K562 (cell line): Measurements from ENCODE around the gene RMC1. TPM values are rescaled to one million over a fixed set of nuclear protein-coding genes. Genes with fewer than 3 reads are reported as not detected.

ENCODE experiments used
- BCOR ChIP-seq: fragments of 450-650 bp; IDR thresholded peaks from 2 replicates; pipeline ENCODE4 v1.6.1; 2016
- E2F5 ChIP-seq: sonication (generic); formaldehyde crosslinking; IDR thresholded peaks from 2 replicates; pipeline ENCODE4 v1.8.0; 2022; ENCODE audit warnings: mild to moderate bottlenecking, missing genetic modification reagents
- EHMT2 ChIP-seq: fragments of 450-650 bp; IDR thresholded peaks from 2 replicates; pipeline ENCODE4 v1.6.1; 2018; ENCODE audit warnings: antibody characterized with exemption
- ELF2 ChIP-seq: fragments of 250-450 bp; sonication (Bioruptor Pico); IDR thresholded peaks from 2 replicates; pipeline ENCODE4 v1.5.0; 2021; ENCODE audit warnings: mild to moderate bottlenecking
- HDAC3 ChIP-seq: fragments of 450-650 bp; IDR thresholded peaks from 2 replicates; pipeline ENCODE4 v1.6.1; 2018; ENCODE audit warnings: borderline replicate concordance, mild to moderate bottlenecking, moderate library complexity; ENCODE audit not compliant: partially characterized antibody
- HIVEP1 ChIP-seq: fragments of 250-450 bp; sonication (Bioruptor Pico); IDR thresholded peaks from 2 replicates; pipeline ENCODE4 v1.4.0; 2020; ENCODE audit warnings: mild to moderate bottlenecking
- KLF6 ChIP-seq: fragments of 250-450 bp; sonication (Bioruptor Pico); IDR thresholded peaks from 2 replicates; pipeline ENCODE4 v1.4.0; 2020; ENCODE audit warnings: mild to moderate bottlenecking, moderate library complexity, borderline replicate concordance
- L3MBTL2 ChIP-seq: fragments of 450-650 bp; IDR thresholded peaks from 2 replicates; pipeline ENCODE4 v1.6.1; 2016; ENCODE audit warnings: mild to moderate bottlenecking, moderate library complexity
- MCM7 ChIP-seq, 2 experiments: fragments of 450-650 bp; IDR thresholded peaks; 2 replicates each; pipeline ENCODE4 v1.6.1; 2016 to 2018
- NCOA2 ChIP-seq, 2 experiments: fragments of 450-650 bp; IDR thresholded peaks; 2 replicates each; pipeline ENCODE4 v1.6.1; 2018; ENCODE audit warnings: mild to moderate bottlenecking in 2 of 2, moderate library complexity in 1 of 2; ENCODE audit not compliant: partially characterized antibody in 2 of 2
- NFE2 ChIP-seq: IDR thresholded peaks from 2 replicates; pipeline ENCODE4 v1.6.1; 2014; ENCODE audit warnings: antibody characterized with exemption, low read depth
- NFYB ChIP-seq: IDR thresholded peaks from 2 replicates; pipeline ENCODE4 v1.6.1; 2011; ENCODE audit warnings: mild to moderate bottlenecking, moderate library complexity; ENCODE audit not compliant: insufficient read length; ENCODE audit errors: extremely low read depth
- NR2C1 ChIP-seq, 2 experiments: fragments of 450-650 bp; IDR thresholded peaks; 2 replicates each; pipeline ENCODE4 v1.6.1; 2017; ENCODE audit warnings: mild to moderate bottlenecking in 2 of 2, antibody characterized with exemption in 1 of 2, inconsistent platforms in 1 of 2, missing compliant biosample characterization in 1 of 2, missing genetic modification characterization in 1 of 2
- NR4A1 ChIP-seq, 2 experiments: fragments of 250-450 bp in 1 of 2; fragments of 450-650 bp in 1 of 2; sonication (Bioruptor Pico) in 1 of 2; IDR thresholded peaks; 2 replicates each; pipeline versions ENCODE4 v1.4.0 to v1.6.1; 2016 to 2020; ENCODE audit warnings: mild to moderate bottlenecking in 2 of 2, missing compliant biosample characterization in 1 of 2, missing genetic modification characterization in 1 of 2, moderate library complexity in 1 of 2
- SMARCA5 ChIP-seq: fragments of 450-650 bp; IDR thresholded peaks from 2 replicates; pipeline ENCODE4 v1.6.1; 2016
- STAT6 ChIP-seq: sonication (generic); formaldehyde crosslinking; IDR thresholded peaks from 2 replicates; pipeline ENCODE4 v1.8.1; 2023; ENCODE audit warnings: mild to moderate bottlenecking, missing genetic modification reagents
- TFAP4 ChIP-seq: sonication (generic); formaldehyde crosslinking; IDR thresholded peaks from 2 replicates; pipeline ENCODE4 v1.8.0; 2022; ENCODE audit warnings: missing genetic modification reagents, mild to moderate bottlenecking, moderate library complexity, borderline replicate concordance
- WHSC1 ChIP-seq: IDR thresholded peaks from one replicate; pipeline ENCODE4 v1.6.1; 2012; ENCODE audit warnings: low read length, control low read depth, inconsistent platforms
- ZNF24 ChIP-seq: fragments of 450-650 bp; IDR thresholded peaks from 2 replicates; pipeline ENCODE4 v1.6.1; 2016
- ZNF395 ChIP-seq: fragments of 200-800 bp; sonication (Bioruptor generic); IDR thresholded peaks from 2 replicates; pipeline ENCODE4 v1.6.1; 2017; ENCODE audit warnings: missing genetic modification characterization, missing compliant biosample characterization
- ZNF431 ChIP-seq: sonication (generic); formaldehyde crosslinking; IDR thresholded peaks from 2 replicates; pipeline ENCODE4 v1.8.0; 2022; ENCODE audit warnings: mild to moderate bottlenecking, missing genetic modification reagents
- ZNF507 ChIP-seq: conservative IDR thresholded peaks from 2 replicates; pipeline ENCODE4 v1.6.1; 2017; ENCODE audit warnings: missing genetic modification characterization, missing compliant biosample characterization
- polyA plus RNA-seq, 8 experiments: library from polyadenylated mRNA; depleted of rRNA in 4 of 8; stranded (reverse) in 5 of 8; unstranded in 3 of 8; fragments of >200 nt; fragmentation: Nextera tagmentation in 2 of 8; fragmentation: Illumina TruSeq in 1 of 8; extraction: Ambion mirVana in 2 of 8; extraction: Trizol in 1 of 8; gene quantifications; 2 replicates each; pipeline versions ENCODE4 v1.2.1 to v1.2.3, GENCODE V29; 2011 to 2014; ENCODE audit warnings: inconsistent platforms in 1 of 8, missing spikeins in 1 of 8
- total RNA-seq, 7 experiments: library from RNA; depleted of rRNA in 6 of 7; stranded (reverse); fragments of >200 nt in 6 of 7; fragmentation: Illumina TruSeq in 2 of 7; extraction: Trizol in 2 of 7; gene quantifications; 2 replicates each; pipeline versions ENCODE4 v1.2.1 to v1.2.3, GENCODE V29; 2011 to 2021; ENCODE audit warnings: low replicate concordance in 1 of 7

RMC1 gene
- total and polyA plus RNA-seq, 9 of the 15 experiments (the other 6 are each of a cell fraction or from before 2014, with no cell fraction given), result 7.5 to 42.4 (median 35.5) TPM

GRCh38 chr18:23528580-23529472, 25.5 kb downstream of the RMC1 start (continued):
- no peak for TF ChIP-seq NR4A1 (CRISPR knock-in tag; IDR thresholded peaks at IDR 0.05)
- TF ChIP-seq NR4A1 (tag; IDR thresholded peaks at IDR 0.05), result peak; percentile 75; the same call in 1 of the 2 replicates
- TF ChIP-seq ZNF431, result 0 out of 2 replicates have a peak, but pooled peaks have one; percentile 26
- TF ChIP-seq HDAC3, result peak; percentile 85
- no peak for TF ChIP-seq HIVEP1 (CRISPR knock-in tag)
- no peak for TF ChIP-seq E2F5
- 0 out of 2 replicates have a peak, but pooled peaks have one; percentile 11 for TF ChIP-seq SMARCA5
- peak; percentile 79; the same call in 1 of the 2 replicates for TF ChIP-seq TFAP4 (CRISPR knock-in tag)
- TF ChIP-seq ZNF507 (tag), result no peak
- 0 out of 2 replicates have a peak, but pooled peaks have one; percentile 5 for TF ChIP-seq NR2C1 (IDR thresholded peaks at IDR 0.05)
- no peak for TF ChIP-seq NR2C1 (tag; IDR thresholded peaks at IDR 0.05)
- TF ChIP-seq BCOR, result peak; percentile 73
- TF ChIP-seq NFE2, result peak; percentile 99
- no peak for TF ChIP-seq WHSC1
- TF ChIP-seq ZNF395 (CRISPR knock-in tag), result peak; percentile 90
- no peak; the same call in 1 of the 2 replicates for TF ChIP-seq STAT6
- no peak for TF ChIP-seq NCOA2 (IDR thresholded peaks at IDR 0.05; ENCODE audit: partially characterized antibody in 2 of 2)
- no peak for TF ChIP-seq NFYB
- peak; percentile 82 for TF ChIP-seq L3MBTL2
- 0 out of 4 replicates have a peak, but pooled peaks of 1 of the 2 experiments have one; percentile 45 for TF ChIP-seq MCM7 (IDR thresholded peaks at IDR 0.05)
- 0 out of 2 replicates have a peak, but pooled peaks have one; percentile 62 for TF ChIP-seq ELF2
- no peak for TF ChIP-seq KLF6
- TF ChIP-seq EHMT2, result peak; percentile 86
- TF ChIP-seq ZNF24, result peak; percentile 68
